Neural progenitor cell (in vitro differentiated cells): ENCODE measurements around the gene ZNF451.

ENCODE experiments used
- CTCF ChIP-seq: fragments of 200-600 bp; sonication (generic); IDR thresholded peaks from 2 replicates; pipeline ENCODE4 v1.5.1; 2017; ENCODE audit warnings: antibody characterized with exemption, mild to moderate bottlenecking
- EZH2 ChIP-seq: fragments of 200-600 bp; sonication (generic); IDR thresholded peaks from 2 replicates; pipeline ENCODE4 v1.6.1; 2017; ENCODE audit warnings: antibody characterized with exemption, mild to moderate bottlenecking, moderate library complexity

GRCh38 chr6:57137350-57137749, 47.4 kb downstream of the ZNF451 start:
- TF ChIP-seq CTCF, result no peak
- no peak for TF ChIP-seq EZH2
